Osteocyte (in vitro differentiated cells): ENCODE results near the gene ZSWIM3. TPM values are rescaled to one million over a fixed set of nuclear protein-coding genes. Genes with fewer than 3 reads are reported as not detected.
A peak's percentile ranks its signal among the peaks of the same experiment; 100 is the strongest.

ENCODE experiments used
- DNase-seq: peaks from one replicate; pipeline ENCODE4 v3.0.0; 2021; ENCODE audit warnings: mixed read lengths; ENCODE audit not compliant: unreplicated experiment; ENCODE audit errors: extremely low spot score
- H3K27ac Mint-ChIP-seq: one replicate; pipeline ENCODE4 v1.8.0; 2021; ENCODE audit warnings: mild to moderate bottlenecking, mixed read lengths; ENCODE audit not compliant: unreplicated experiment
- H3K27me3 Mint-ChIP-seq: one replicate; pipeline ENCODE4 v1.8.0; 2021; ENCODE audit warnings: mixed read lengths; ENCODE audit not compliant: unreplicated experiment
- H3K36me3 Mint-ChIP-seq: one replicate; pipeline ENCODE4 v1.8.0; 2021; ENCODE audit warnings: mixed read lengths; ENCODE audit not compliant: unreplicated experiment
- H3K4me1 Mint-ChIP-seq: one replicate; pipeline ENCODE4 v1.8.0; 2021; ENCODE audit warnings: mixed read lengths; ENCODE audit not compliant: unreplicated experiment
- H3K4me3 Mint-ChIP-seq: one replicate; pipeline ENCODE4 v1.8.0; 2021; ENCODE audit warnings: mild to moderate bottlenecking, moderate library complexity, mixed read lengths; ENCODE audit not compliant: unreplicated experiment
- H3K9me3 Mint-ChIP-seq: one replicate; pipeline ENCODE4 v1.8.0; 2021; ENCODE audit warnings: mixed read lengths; ENCODE audit not compliant: unreplicated experiment
- CTCF ChIP-seq: fragments of 200-600 bp; sonication (generic); IDR thresholded peaks from 2 replicates; pipeline ENCODE4 v1.5.0; 2021; ENCODE audit warnings: antibody characterized with exemption, mild to moderate bottlenecking, moderate library complexity
- total RNA-seq: library from RNA; stranded (reverse); gene quantifications from 2 replicates; pipeline ENCODE4 v1.2.1, GENCODE V29; 2021

ZSWIM3 gene
- total RNA-seq, 1 donor from 2014 or later: 3.9 TPM

GRCh38 chr20:45850926-45851325, 6.5 kb upstream of the ZSWIM3 start:
- H3K4me1 Mint-ChIP-seq: peaks cover 8% of the 10 kb centered on the region

GRCh38 chr20:45851501-45851900, 5.9 kb upstream of the ZSWIM3 start:
- peaks cover 13% of the 10 kb centered on the region for H3K4me1 Mint-ChIP-seq
- peaks cover 12% of the 10 kb centered on the region for H3K36me3 Mint-ChIP-seq
- no peak for TF ChIP-seq CTCF
- H3K27ac Mint-ChIP-seq: no peak overlapping the region
- no peak overlapping the region for H3K4me3 Mint-ChIP-seq
- no peaks in the 10 kb centered on the region for H3K27me3 Mint-ChIP-seq
- no peaks in the 10 kb centered on the region for H3K9me3 Mint-ChIP-seq
- no peak for DNase-seq

More at GRCh38 chr20:45850926-45851325, 6.5 kb upstream of the ZSWIM3 start:
- no peak overlapping the region for H3K27ac Mint-ChIP-seq
- H3K27me3 Mint-ChIP-seq: no peaks in the 10 kb centered on the region
- no peak for TF ChIP-seq CTCF
- H3K36me3 Mint-ChIP-seq: peaks cover 16% of the 10 kb centered on the region
- no peaks in the 10 kb centered on the region for H3K9me3 Mint-ChIP-seq
- no peak for DNase-seq
- H3K4me3 Mint-ChIP-seq: no peak overlapping the region

- H3K4me1 Mint-ChIP-seq: peaks cover 17% of the 10 kb centered on the region
- H3K36me3 Mint-ChIP-seq: peaks cover 11% of the 10 kb centered on the region
- no peak overlapping the region for H3K27ac Mint-ChIP-seq
- DNase-seq: no peak
- no peaks in the 10 kb centered on the region for H3K27me3 Mint-ChIP-seq
- no peak for TF ChIP-seq CTCF
- no peak overlapping the region for H3K4me3 Mint-ChIP-seq
- no peaks in the 10 kb centered on the region for H3K9me3 Mint-ChIP-seq
Observed at GRCh38 chr20:45852326-45852725, 5.1 kb upstream of the ZSWIM3 start.

GRCh38 chr20:45853484-45853883, 3.9 kb upstream of the ZSWIM3 start:
- H3K9me3 Mint-ChIP-seq: no peaks in the 10 kb centered on the region
- peaks cover 27% of the 10 kb centered on the region for H3K4me1 Mint-ChIP-seq
- H3K4me3 Mint-ChIP-seq: no peak overlapping the region
- no peak for DNase-seq
- peaks cover 11% of the 10 kb centered on the region for H3K36me3 Mint-ChIP-seq
- no peak overlapping the region for H3K27ac Mint-ChIP-seq
- TF ChIP-seq CTCF: no peak
- H3K27me3 Mint-ChIP-seq: no peaks in the 10 kb centered on the region

- no peak for DNase-seq
- Mint-ChIP-seq H3K9me3 (no peaks in the 10 kb centered on the region), H3K36me3 (peaks cover 2% of the 10 kb centered on the region), H3K27me3 (no peaks in the 10 kb centered on the region), H3K4me1 (peaks cover 45% of the 10 kb centered on the region), H3K4me3 (peak overlapping the region; percentile 92), H3K27ac (peak overlapping the region; percentile 93)
- TF ChIP-seq CTCF: no peak
Observed at GRCh38 chr20:45857882-45858216, 435 bp downstream of the ZSWIM3 start.
